ENCODE measurements around the gene PPDPF.
"Not testable (repeated sequence)": the region's sequence is repeated elsewhere in the genome, so short reads cannot be mapped to it uniquely, and the experiment has no call there.

PPDPF gene

GRCh38 chr20:63566395-63567135 is 46.0 kb downstream of the PPDPF start:
- no peak for DNase-seq

GRCh38 chr20:63567136-63567385 is 46.5 kb downstream of the PPDPF start:
- no peak for DNase-seq

- DNase-seq, result no peak
These were observed 47.0 kb downstream of the PPDPF start for GRCh38 chr20:63567386-63568169.

- no peak for DNase-seq
These were observed 47.8 kb downstream of the PPDPF start for GRCh38 chr20:63568170-63568981.

- DNase-seq, result no peak
These were observed 48.7 kb downstream of the PPDPF start for GRCh38 chr20:63568986-63569949.

- no peak for DNase-seq
These were observed 49.9 kb downstream of the PPDPF start for GRCh38 chr20:63570281-63571086.

GRCh38 chr20:63571087-63571478 is 50.5 kb downstream of the PPDPF start:
- not testable (repeated sequence) for DNase-seq

All from NCI-H1436 (cell line).